ENCODE measurements around the gene OR1L4.

OR1L4 gene

GRCh38 chr9:122723690-122724089 lies at the start of gene OR1L4:
OR1L4 (plus strand) TSS chr9:122723990; CDS start chr9:122723990, 0 bp downstream.
- no peak for DNase-seq

- DNase-seq, result no peak
These were observed 38.9 kb upstream of the OR1L4 start for GRCh38 chr9:122684851-122685250.

GRCh38 chr9:122695696-122696095 lies 28.1 kb upstream of the OR1L4 start:
- no peak for DNase-seq

- DNase-seq, result no peak
These were observed 5.8 kb upstream of the OR1L4 start for GRCh38 chr9:122718038-122718437.

GRCh38 chr9:122719218-122719617 lies 4.6 kb upstream of the OR1L4 start:
- no peak for DNase-seq

- DNase-seq, result no peak
These were observed 18.2 kb downstream of the OR1L4 start, which contains the start of gene OR1L6 for GRCh38 chr9:122742003-122742402. OR1L6 (plus strand) TSS chr9:122742303; CDS start chr9:122749848, 7,545 bp downstream.

- DNase-seq, result no peak
These were observed 31.0 kb downstream of the OR1L4 start for GRCh38 chr9:122754825-122755224.

- DNase-seq, result no peak
These were observed 44.0 kb downstream of the OR1L4 start for GRCh38 chr9:122767817-122768216.

All from NCI-H226 (cell line).